Measurements from ENCODE around the gene CFAP97.
"Not testable (repeated sequence)": the region's sequence is repeated elsewhere in the genome, so short reads cannot be mapped to it uniquely, and the experiment has no call there.

Gene CFAP97

GRCh38 chr4:185122681-185123345 is 81.0 kb downstream of the CFAP97 start:
- DNase-seq: no peak
- Histone ChIP-seq H3K79me1 (ENCODE audit: low read length) (no peaks in the 10 kb centered on the region), H3K4me1 (ENCODE audit: control insufficient read depth, low read depth, low read length) (peaks cover 7% of the 10 kb centered on the region), H4K5ac (ENCODE audit: low read length) (no peak overlapping the region), H2BK120ac (ENCODE audit: low read depth, low read length) (no peak overlapping the region), H3K56ac (ENCODE audit: low read length) (no peak overlapping the region), H3K27ac (ENCODE audit: low read depth, low read length) (no peak overlapping the region), H3K9ac (ENCODE audit: low read length) (no peak overlapping the region), H2AK5ac (ENCODE audit: low read length) (no peak overlapping the region), H3K79me2 (ENCODE audit: control insufficient read depth, insufficient read depth, low read length) (no peaks in the 10 kb centered on the region), H3K18ac (ENCODE audit: low read length) (no peak overlapping the region), H3K4ac (ENCODE audit: low read depth, low read length) (no peak overlapping the region), H3K27me3 (ENCODE audit: insufficient read depth, low read length, poor library complexity) (no peaks in the 10 kb centered on the region), H3K4me3 (ENCODE audit: low read length) (no peak overlapping the region), H3K23ac (ENCODE audit: low read length) (no peak overlapping the region), H3K36me3 (ENCODE audit: control insufficient read depth, insufficient read depth, low read length) (no peaks in the 10 kb centered on the region), H3K4me2 (ENCODE audit: low read length) (no peak overlapping the region), H2BK5ac (ENCODE audit: low read length) (no peak overlapping the region), H2BK15ac (replicated peaks; ENCODE audit: low read depth) (no peak overlapping the region), H4K8ac (ENCODE audit: low read depth, low read length) (no peak overlapping the region)
- no CpG with 5 or more reads among the region's 6 CpGs for WGBS (ENCODE audit: extremely low coverage, insufficient coverage, low lambda C conversion rate)

GRCh38 chr4:185120631-185120946 is 83.2 kb downstream of the CFAP97 start:
- no peak overlapping the region for H2AK5ac ChIP-seq (ENCODE audit: low read length)
- no peak overlapping the region for H3K23ac ChIP-seq (ENCODE audit: low read length)
- H2BK5ac ChIP-seq (ENCODE audit: low read length): no peak overlapping the region
- no peak overlapping the region for H4K5ac ChIP-seq (ENCODE audit: low read length)
- no peaks in the 10 kb centered on the region for H3K79me1 ChIP-seq (ENCODE audit: low read length)
- peak overlapping the region; percentile 1 for H3K56ac ChIP-seq (ENCODE audit: low read length)
- H3K27ac ChIP-seq (ENCODE audit: low read depth, low read length): peak overlapping the region; percentile 62
- peak overlapping the region; percentile 94 for H2BK120ac ChIP-seq (ENCODE audit: low read depth, low read length)
- DNase-seq: peak; percentile 87
- WGBS (ENCODE audit: extremely low coverage, insufficient coverage, low lambda C conversion rate): no CpG with 5 or more reads among the region's 6 CpGs
- H3K9ac ChIP-seq (ENCODE audit: low read length): no peak overlapping the region
- H2BK15ac ChIP-seq (replicated peaks; ENCODE audit: low read depth): no peak overlapping the region
- H3K4me1 ChIP-seq (ENCODE audit: control insufficient read depth, low read depth, low read length): peaks cover 7% of the 10 kb centered on the region
- H3K4me3 ChIP-seq (ENCODE audit: low read length): no peak overlapping the region
- H3K18ac ChIP-seq (ENCODE audit: low read length): peak overlapping the region; percentile 83
- H3K36me3 ChIP-seq (ENCODE audit: control insufficient read depth, insufficient read depth, low read length): no peaks in the 10 kb centered on the region
- no peaks in the 10 kb centered on the region for H3K79me2 ChIP-seq (ENCODE audit: control insufficient read depth, insufficient read depth, low read length)
- H3K4ac ChIP-seq (ENCODE audit: low read depth, low read length): no peak overlapping the region
- H3K4me2 ChIP-seq (ENCODE audit: low read length): no peak overlapping the region
- no peak overlapping the region for H4K8ac ChIP-seq (ENCODE audit: low read depth, low read length)
- no peaks in the 10 kb centered on the region for H3K27me3 ChIP-seq (ENCODE audit: insufficient read depth, low read length, poor library complexity)

GRCh38 chr4:185119927-185120630 is 83.7 kb downstream of the CFAP97 start:
- H3K4me1 ChIP-seq (ENCODE audit: control insufficient read depth, low read depth, low read length): peaks cover 7% of the 10 kb centered on the region
- no peaks in the 10 kb centered on the region for H3K27me3 ChIP-seq (ENCODE audit: insufficient read depth, low read length, poor library complexity)
- peak overlapping the region; percentile 83 for H3K18ac ChIP-seq (ENCODE audit: low read length)

GRCh38 chr4:185119467-185119866 is 84.3 kb downstream of the CFAP97 start:
- H3K27me3 ChIP-seq (ENCODE audit: insufficient read depth, low read length, poor library complexity); H3K4ac ChIP-seq (ENCODE audit: low read depth, low read length); H3K9ac ChIP-seq (ENCODE audit: low read length); H3K4me3 ChIP-seq (ENCODE audit: low read length); H4K5ac ChIP-seq (ENCODE audit: low read length); H2BK15ac ChIP-seq (replicated peaks; ENCODE audit: low read depth); H3K23ac ChIP-seq (ENCODE audit: low read length); DNase-seq; H3K79me2 ChIP-seq (ENCODE audit: control insufficient read depth, insufficient read depth, low read length); H3K56ac ChIP-seq (ENCODE audit: low read length); H3K27ac ChIP-seq (ENCODE audit: low read depth, low read length); H2AK5ac ChIP-seq (ENCODE audit: low read length); H3K4me2 ChIP-seq (ENCODE audit: low read length); H4K8ac ChIP-seq (ENCODE audit: low read depth, low read length); H3K36me3 ChIP-seq (ENCODE audit: control insufficient read depth, insufficient read depth, low read length); H2BK5ac ChIP-seq (ENCODE audit: low read length); H3K79me1 ChIP-seq (ENCODE audit: low read length); H2BK120ac ChIP-seq (ENCODE audit: low read depth, low read length); H3K4me1 ChIP-seq (ENCODE audit: control insufficient read depth, low read depth, low read length): not testable (repeated sequence)
- WGBS (ENCODE audit: extremely low coverage, insufficient coverage, low lambda C conversion rate): no CpG with 5 or more reads among the region's 5 CpGs
- peak overlapping the region; percentile 68 for H3K18ac ChIP-seq (ENCODE audit: low read length)

More at GRCh38 chr4:185119927-185120630, 83.7 kb downstream of the CFAP97 start:
- Histone ChIP-seq H3K4ac (ENCODE audit: low read depth, low read length) (peak overlapping the region; percentile 36), H3K79me2 (ENCODE audit: control insufficient read depth, insufficient read depth, low read length) (no peaks in the 10 kb centered on the region), H3K27ac (ENCODE audit: low read depth, low read length) (peak overlapping the region; percentile 62), H3K56ac (ENCODE audit: low read length) (peak overlapping the region; percentile 1), H3K9ac (ENCODE audit: low read length) (peak overlapping the region; percentile 20), H3K23ac (ENCODE audit: low read length) (no peak overlapping the region), H3K36me3 (ENCODE audit: control insufficient read depth, insufficient read depth, low read length) (no peaks in the 10 kb centered on the region), H4K5ac (ENCODE audit: low read length) (no peak overlapping the region), H2AK5ac (ENCODE audit: low read length) (no peak overlapping the region), H2BK15ac (replicated peaks; ENCODE audit: low read depth) (no peak overlapping the region), H3K4me2 (ENCODE audit: low read length) (no peak overlapping the region), H2BK120ac (ENCODE audit: low read depth, low read length) (peak overlapping the region; percentile 94), H2BK5ac (ENCODE audit: low read length) (no peak overlapping the region), H3K4me3 (ENCODE audit: low read length) (no peak overlapping the region), H3K79me1 (ENCODE audit: low read length) (no peaks in the 10 kb centered on the region), H4K8ac (ENCODE audit: low read depth, low read length) (no peak overlapping the region)
- DNase-seq: peak; percentile 46
- WGBS (ENCODE audit: extremely low coverage, insufficient coverage, low lambda C conversion rate): no CpG with 5 or more reads among the region's 3 CpGs

GRCh38 chr4:185118876-185119275 is 84.9 kb downstream of the CFAP97 start:
- Histone ChIP-seq H3K36me3 (ENCODE audit: control insufficient read depth, insufficient read depth, low read length) (no peaks in the 10 kb centered on the region), H3K4me3 (ENCODE audit: low read length) (no peak overlapping the region), H3K27ac (ENCODE audit: low read depth, low read length) (no peak overlapping the region), H3K4me2 (ENCODE audit: low read length) (no peak overlapping the region), H3K27me3 (ENCODE audit: insufficient read depth, low read length, poor library complexity) (no peaks in the 10 kb centered on the region), H3K79me2 (ENCODE audit: control insufficient read depth, insufficient read depth, low read length) (no peaks in the 10 kb centered on the region), H4K8ac (ENCODE audit: low read depth, low read length) (no peak overlapping the region), H4K5ac (ENCODE audit: low read length) (no peak overlapping the region), H3K23ac (ENCODE audit: low read length) (no peak overlapping the region), H2BK15ac (replicated peaks; ENCODE audit: low read depth) (no peak overlapping the region), H2BK5ac (ENCODE audit: low read length) (no peak overlapping the region), H2BK120ac (ENCODE audit: low read depth, low read length) (no peak overlapping the region), H3K56ac (ENCODE audit: low read length) (no peak overlapping the region), H3K4ac (ENCODE audit: low read depth, low read length) (peak overlapping the region; percentile 43), H3K4me1 (ENCODE audit: control insufficient read depth, low read depth, low read length) (peaks cover 7% of the 10 kb centered on the region), H3K18ac (ENCODE audit: low read length) (peak overlapping the region; percentile 11), H3K9ac (ENCODE audit: low read length) (no peak overlapping the region), H2AK5ac (ENCODE audit: low read length) (no peak overlapping the region), H3K79me1 (ENCODE audit: low read length) (no peaks in the 10 kb centered on the region)
- WGBS (ENCODE audit: extremely low coverage, insufficient coverage, low lambda C conversion rate): no CpG with 5 or more reads among the region's 7 CpGs
- no peak for DNase-seq
